Measurements from ENCODE around the gene LRRC45. TPM values are rescaled to one million over a fixed set of nuclear protein-coding genes. Genes with fewer than 3 reads are reported as not detected.

The LRRC45 gene
- total RNA-seq, 1 donor from 2014 or later = 8.2 TPM

- no peaks in the 10 kb centered on the region for H3K27me3 Mint-ChIP-seq (ENCODE audit: low read depth)
- H3K36me3 Mint-ChIP-seq (ENCODE audit: low read depth) = peaks cover 13% of the 10 kb centered on the region
- no peaks in the 10 kb centered on the region for H3K4me1 Mint-ChIP-seq (ENCODE audit: low read depth)
- H3K4me3 Mint-ChIP-seq (ENCODE audit: unreplicated experiment) = no peak overlapping the region
- DNase-seq (ENCODE audit: low spot score) = no peak
- no peak overlapping the region for H3K27ac Mint-ChIP-seq (ENCODE audit: unreplicated experiment)
- H3K9me3 Mint-ChIP-seq (ENCODE audit: low read depth) = no peaks in the 10 kb centered on the region
- TF ChIP-seq CTCF (IDR thresholded peaks at IDR 0.05) = no peak
Measured at GRCh38 chr17:82079001-82079677, 56.0 kb downstream of the LRRC45 start.

GRCh38 chr17:82080048-82080788 is 57.1 kb downstream of the LRRC45 start:
- DNase-seq (ENCODE audit: low spot score) = no peak
- TF ChIP-seq CTCF (IDR thresholded peaks at IDR 0.05) = no peak
- H3K27ac Mint-ChIP-seq (ENCODE audit: unreplicated experiment) = no peak overlapping the region
- no peaks in the 10 kb centered on the region for H3K27me3 Mint-ChIP-seq (ENCODE audit: low read depth)
- H3K9me3 Mint-ChIP-seq (ENCODE audit: low read depth) = no peaks in the 10 kb centered on the region
- no peak overlapping the region for H3K4me3 Mint-ChIP-seq (ENCODE audit: unreplicated experiment)
- H3K36me3 Mint-ChIP-seq (ENCODE audit: low read depth) = peaks cover 16% of the 10 kb centered on the region
- no peaks in the 10 kb centered on the region for H3K4me1 Mint-ChIP-seq (ENCODE audit: low read depth)

Other genes starting within 250 kb of the LRRC45 start
- gene GCGR, start 219.2 kb upstream of the LRRC45 start, total RNA-seq = not detected in 3 replicates
- gene MCRIP1, start 190.0 kb upstream of the LRRC45 start, total RNA-seq = 122 to 133 TPM (median 131 TPM) in 3 replicates
- not detected in 3 replicates for gene PPP1R27, start 188.3 kb upstream of the LRRC45 start, total RNA-seq
- gene P4HB, start 162.8 kb upstream of the LRRC45 start, total RNA-seq = 958 to 1,257 TPM (median 1,012 TPM) in 3 replicates
- gene ARHGDIA, start 152.0 kb upstream of the LRRC45 start, total RNA-seq = 452 to 481 TPM (median 476 TPM) in 3 replicates
- gene ALYREF, start 131.7 kb upstream of the LRRC45 start, total RNA-seq = 56.0 to 73.7 TPM (median 59.8 TPM) in 3 replicates
- gene ANAPC11, start 131.6 kb upstream of the LRRC45 start, total RNA-seq = 120 to 132 TPM (median 122 TPM) in 3 replicates
- 0.48 to 1.3 TPM (median 1.3 TPM) in 3 replicates for gene NPB, start 121.1 kb upstream of the LRRC45 start, total RNA-seq
- 28.5 to 32.5 TPM (median 28.8 TPM) in 3 replicates for gene PCYT2, start 111.9 kb upstream of the LRRC45 start, total RNA-seq
- 14.5 to 16.0 TPM (median 15.8 TPM) in 3 replicates for gene SIRT7, start 105.1 kb upstream of the LRRC45 start, total RNA-seq
- gene MAFG, start 95.6 kb upstream of the LRRC45 start, total RNA-seq = 28.3 to 38.1 TPM (median 37.8 TPM) in 3 replicates
- 154 to 235 TPM (median 224 TPM) in 3 replicates for gene PYCR1, start 86.0 kb upstream of the LRRC45 start, total RNA-seq
- gene MYADML2, start 76.1 kb upstream of the LRRC45 start, total RNA-seq = not detected in 3 replicates
- gene NOTUM, start 62.1 kb upstream of the LRRC45 start, total RNA-seq = 0.29 TPM in 1 of 3 replicates, not detected in the others
- 30.4 to 36.9 TPM (median 36.1 TPM) in 3 replicates for gene ASPSCR1, start 45.7 kb upstream of the LRRC45 start, total RNA-seq
- 18.1 to 25.1 TPM (median 19.2 TPM) in 3 replicates for gene CENPX, start 427 bp upstream of the LRRC45 start, total RNA-seq
- 14.9 to 32.7 TPM (median 32.3 TPM) in 3 replicates for gene RAC3, start 8.4 kb downstream of the LRRC45 start, total RNA-seq
- 52.8 to 59.8 TPM (median 58.2 TPM) in 3 replicates for gene DCXR, start 14.4 kb downstream of the LRRC45 start, total RNA-seq
- 29.7 to 47.4 TPM (median 45.2 TPM) in 3 replicates for gene RFNG, start 28.5 kb downstream of the LRRC45 start, total RNA-seq
- gene GPS1, start 28.6 kb downstream of the LRRC45 start, total RNA-seq = 79.8 to 103 TPM (median 82.8 TPM) in 3 replicates
- gene DUS1L, start 42.5 kb downstream of the LRRC45 start, total RNA-seq = 64.0 to 78.4 TPM (median 68.4 TPM) in 3 replicates
- 132 to 145 TPM (median 141 TPM) in 3 replicates for gene FASN, start 74.9 kb downstream of the LRRC45 start, total RNA-seq
- gene CCDC57, start 189.5 kb downstream of the LRRC45 start, total RNA-seq = 23.5 to 39.8 TPM (median 24.1 TPM) in 3 replicates
- gene SLC16A3, start 205.7 kb downstream of the LRRC45 start, total RNA-seq = 53.3 to 206 TPM (median 189 TPM) in 3 replicates